SH-SY5Y (cell line): Measurements from ENCODE around the gene GDI1.

Source experiments
- GATA2 ChIP-seq: IDR thresholded peaks from 2 replicates; pipeline ENCODE4 v1.6.1; 2011; ENCODE audit warnings: mild to moderate bottlenecking, low read depth, low read length
- GATA3 ChIP-seq: IDR thresholded peaks from 2 replicates; pipeline ENCODE4 v1.6.1; 2011; ENCODE audit warnings: low read depth, mild to moderate bottlenecking, low read length, moderate library complexity

DNA sequence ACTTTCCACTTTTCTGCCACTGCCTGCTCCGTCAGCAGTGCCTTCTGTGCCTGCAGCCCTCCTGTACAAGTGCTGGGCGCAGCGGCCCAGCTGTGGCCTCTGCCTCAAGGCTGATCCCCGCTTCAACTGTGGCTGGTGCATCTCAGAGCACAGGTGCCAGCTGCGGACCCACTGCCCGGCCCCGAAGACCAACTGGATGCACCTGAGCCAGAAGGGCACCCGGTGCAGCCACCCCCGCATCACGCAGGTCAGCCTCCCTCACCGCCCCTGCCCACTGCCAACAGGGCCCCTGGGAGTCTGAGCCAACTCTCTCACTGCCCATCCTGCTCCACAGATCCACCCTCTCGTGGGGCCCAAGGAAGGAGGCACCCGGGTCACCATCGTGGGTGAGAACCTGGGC is 28.6 kb downstream of the GDI1 start:
- TF ChIP-seq GATA2: no peak
- TF ChIP-seq GATA3: no peak
